D721Med (cell line): ENCODE data around the gene DPP10.

ENCODE experiments used
- DNase-seq: peaks from one replicate; pipeline ENCODE4 v3.0.0; 2011; ENCODE audit warnings: low spot score; ENCODE audit not compliant: insufficient read length
- FAIRE-seq: peaks from 2 replicates; lab custom pipeline; 2011; peaks lifted over from hg19 to GRCh38; lab: Jason Lieb, UNC
- CTCF ChIP-seq: IDR thresholded peaks from 2 replicates; pipeline ENCODE4 v1.5.1; 2012; ENCODE audit warnings: mild to moderate bottlenecking, control low read depth; ENCODE audit not compliant: insufficient read depth; ENCODE audit errors: missing control alignments

Gene DPP10

GRCh38 chr2:115190459-115190858 lies 748.0 kb downstream of the DPP10 start:
- FAIRE-seq: no peak
- no peak for TF ChIP-seq CTCF

GRCh38 chr2:115194623-115195022 lies 752.2 kb downstream of the DPP10 start:
- DNase-seq (no peak), FAIRE-seq (no peak)
- no peak for TF ChIP-seq CTCF

More at GRCh38 chr2:115190459-115190858, 748.0 kb downstream of the DPP10 start:
- DNase-seq: no peak

GRCh38 chr2:115196587-115196986 lies 754.1 kb downstream of the DPP10 start:
- DNase-seq (no peak), FAIRE-seq (no peak)
- TF ChIP-seq CTCF: no peak

- FAIRE-seq: no peak
- no peak for TF ChIP-seq CTCF
These were observed 757.5 kb downstream of the DPP10 start for GRCh38 chr2:115199966-115200365.

GRCh38 chr2:115201386-115201785 lies 758.9 kb downstream of the DPP10 start:
- no peak for TF ChIP-seq CTCF
- DNase-seq (no peak), FAIRE-seq (no peak)

More at GRCh38 chr2:115199966-115200365, 757.5 kb downstream of the DPP10 start:
- no peak for DNase-seq

- FAIRE-seq: no peak
- no peak for TF ChIP-seq CTCF
These were observed 766.2 kb downstream of the DPP10 start for GRCh38 chr2:115208493-115209164.

GRCh38 chr2:115214050-115214449 lies 771.6 kb downstream of the DPP10 start:
- no peak for FAIRE-seq
- DNase-seq: no peak
- TF ChIP-seq CTCF: no peak

More at GRCh38 chr2:115208493-115209164, 766.2 kb downstream of the DPP10 start:
- DNase-seq: no peak
